Activated CD4-positive, CD25-positive, alpha-beta regulatory T cell treated with anti-CD3 and anti-CD28 coated beads, Interleukin-2, amount 50 U/mL, for 24 hours (primary cell): ENCODE measurements around the gene FIGN.

Source experiments
- ATAC-seq, 2 donors: fragments of 150-1000 bp; cut with Tn5 transposase; one replicate each; pipeline ENCODE4 v1.10.0; 2021; ENCODE audit warnings: mild to moderate bottlenecking in 1 of 2, moderate library complexity in 1 of 2

FIGN gene

DNA sequence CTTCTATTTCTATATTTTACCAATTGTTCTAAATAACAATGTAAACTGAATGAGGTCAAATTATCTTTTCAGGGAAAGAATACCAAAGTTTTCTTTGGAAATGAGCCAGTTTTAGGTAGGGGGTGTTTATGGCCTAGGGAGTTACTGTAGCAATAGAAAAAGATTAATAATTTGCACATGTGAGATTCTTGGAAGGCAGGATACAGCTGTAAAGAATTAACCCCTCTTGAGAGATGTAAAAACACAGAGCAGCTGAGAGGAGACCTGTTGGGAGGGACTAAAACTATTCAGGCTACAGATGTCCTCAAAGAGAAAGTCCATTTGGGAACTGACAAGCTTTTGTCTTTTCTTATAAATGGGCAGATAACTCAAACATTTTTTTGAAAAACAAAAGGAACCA, 182.2 kb downstream of the FIGN start:
- ATAC-seq: no peak

DNA sequence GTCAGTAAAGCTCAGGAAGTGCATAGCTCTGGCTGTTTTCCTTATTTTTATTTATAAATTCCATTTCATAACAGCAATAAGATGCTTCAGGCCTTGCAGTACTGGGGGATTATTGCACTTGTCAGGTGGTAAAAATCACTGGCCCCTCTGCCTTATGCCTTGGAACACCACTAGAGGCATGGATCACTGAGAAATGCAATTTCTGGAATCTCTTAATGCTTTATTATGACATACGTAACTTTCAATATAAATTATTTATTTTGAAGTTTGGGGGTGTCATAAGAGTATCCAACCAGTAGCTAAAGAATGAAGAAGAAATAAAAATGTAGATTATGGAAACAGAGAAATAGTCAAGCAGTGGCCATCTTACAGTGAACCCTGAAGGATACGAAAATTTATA, 183.1 kb downstream of the FIGN start:
- ATAC-seq: no peak

DNA sequence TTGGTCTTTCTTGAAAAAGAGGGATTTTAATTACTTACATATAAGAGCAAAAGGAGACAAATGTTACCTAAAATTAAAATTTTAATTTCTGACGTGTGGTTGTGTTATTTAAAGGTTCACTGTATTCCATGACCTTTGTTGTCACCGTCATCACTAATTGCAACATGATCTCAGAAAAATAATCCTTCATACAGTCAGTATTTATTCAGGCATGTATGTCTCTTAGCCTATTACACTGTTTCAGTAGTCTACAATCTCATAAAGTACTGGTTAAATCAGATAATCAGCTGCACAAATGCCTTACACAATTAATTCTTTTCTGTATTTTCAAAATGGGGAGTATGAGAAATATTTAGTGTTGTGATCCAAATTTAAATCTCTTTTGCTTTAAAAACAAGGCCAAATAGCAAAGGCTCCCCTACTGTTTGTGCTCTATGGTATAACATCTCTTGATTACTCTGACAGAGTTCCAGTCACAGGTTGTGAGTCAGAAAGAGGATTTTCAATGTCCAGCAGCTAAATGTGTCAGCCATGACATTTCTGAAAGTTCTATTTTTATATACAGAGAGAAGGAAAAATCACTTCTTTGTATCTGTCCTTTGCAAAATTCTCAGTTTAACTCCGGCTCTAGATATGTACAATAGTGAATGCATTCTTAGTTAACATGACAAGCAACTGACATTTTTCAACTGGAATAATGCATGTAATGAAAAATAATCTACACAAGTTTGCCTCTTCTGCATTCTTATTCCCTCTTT, 184.0 kb downstream of the FIGN start:
- ATAC-seq: no peak

DNA sequence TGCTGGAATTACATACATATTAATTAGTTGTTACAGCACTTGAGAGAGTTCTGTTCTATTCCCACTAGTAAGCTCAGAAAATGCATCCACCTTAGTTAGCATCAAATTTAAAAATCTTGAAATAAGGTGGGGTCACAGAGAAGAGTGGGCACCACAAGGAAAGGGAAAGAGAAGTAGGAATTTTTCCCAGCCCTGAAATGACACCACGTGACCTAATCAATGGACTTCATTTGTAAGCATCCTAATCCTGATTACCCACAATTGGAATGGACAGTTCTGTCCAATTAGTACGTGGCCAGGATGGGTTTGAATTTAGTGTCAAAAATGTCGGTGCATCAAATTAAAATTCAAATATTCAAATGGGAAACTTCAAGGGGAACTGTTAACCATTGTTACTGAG, 186.8 kb downstream of the FIGN start:
- ATAC-seq: no peak
